HL-60 (cell line): ENCODE results near the gene HNRNPC.

Experiments used
- DNase-seq, 2 experiments: peaks; one replicate each; pipeline ENCODE4 v3.0.0-alpha.2; 2010 to 2020; ENCODE audit warnings: low read depth in 1 of 2, low spot score in 1 of 2
- H3K27ac ChIP-seq: fragments of 250-450 bp; sonication (Bioruptor Pico); replicated peaks from 2 replicates; pipeline ENCODE4 v1.5.1; 2020; ENCODE audit warnings: mild to moderate bottlenecking, moderate library complexity
- H3K27me3 ChIP-seq: fragments of 250-450 bp; sonication (Bioruptor Pico); 2 replicates; pipeline ENCODE4 v1.5.1; 2021; ENCODE audit warnings: mild to moderate bottlenecking, moderate library complexity; ENCODE audit not compliant: insufficient read depth, poor library complexity, severe bottlenecking
- H3K4me3 ChIP-seq: replicated peaks from 2 replicates; pipeline ENCODE4 v1.5.1; 2011; ENCODE audit warnings: mild to moderate bottlenecking, control low read depth, low read length; ENCODE audit not compliant: insufficient read depth
- CTCF ChIP-seq: IDR thresholded peaks from one replicate; pipeline ENCODE4 v1.5.1; 2011; ENCODE audit warnings: low read length, control low read depth, inconsistent platforms; ENCODE audit not compliant: insufficient read depth
- GABPA ChIP-seq: IDR thresholded peaks from 2 replicates; pipeline ENCODE4 v1.6.1; 2012; ENCODE audit warnings: low read depth
- POLR2AphosphoS5 ChIP-seq: IDR thresholded peaks from 2 replicates; pipeline ENCODE4 v1.6.1; 2012; ENCODE audit warnings: low read depth
- REST ChIP-seq: IDR thresholded peaks from 2 replicates; pipeline ENCODE4 v1.6.1; 2012; ENCODE audit warnings: low read depth; ENCODE audit not compliant: insufficient replicate concordance
- SPI1 ChIP-seq: IDR thresholded peaks from 2 replicates; pipeline ENCODE4 v1.6.1; 2012; ENCODE audit warnings: low read depth, mild to moderate bottlenecking, borderline replicate concordance

HNRNPC gene

GRCh38 chr14:21199611-21200560 lies 69.4 kb downstream of the HNRNPC start:
- Histone ChIP-seq H3K27me3 (no peaks in the 10 kb centered on the region), H3K27ac (no peak overlapping the region), H3K4me3 (no peak overlapping the region)
- DNase-seq: no peak
- TF ChIP-seq CTCF (no peak), POLR2AphosphoS5 (no peak), REST (no peak), GABPA (no peak), SPI1 (no peak)

- Histone ChIP-seq H3K4me3 (no peak overlapping the region), H3K27ac (no peak overlapping the region), H3K27me3 (no peaks in the 10 kb centered on the region)
- no peak for DNase-seq
- TF ChIP-seq GABPA (no peak), SPI1 (no peak), CTCF (no peak), POLR2AphosphoS5 (no peak), REST (no peak)
These were observed 71.6 kb downstream of the HNRNPC start for GRCh38 chr14:21197418-21198205.

- no peak overlapping the region for H3K27ac ChIP-seq
- no peaks in the 10 kb centered on the region for H3K27me3 ChIP-seq
- TF ChIP-seq POLR2AphosphoS5: no peak
- TF ChIP-seq CTCF: no peak
- TF ChIP-seq SPI1: no peak
- TF ChIP-seq REST: no peak
- TF ChIP-seq GABPA: no peak
- no peak overlapping the region for H3K4me3 ChIP-seq
- no peak for DNase-seq
These were observed 74.6 kb downstream of the HNRNPC start for GRCh38 chr14:21194597-21194996.
